IPS-11a (cell line): ENCODE results near the gene C11orf71.

Source experiments
- H3K4me3 ChIP-seq: one replicate; pipeline ENCODE4 v1.5.1; 2013; ENCODE audit warnings: low read depth, low read length, control low read depth

C11orf71 gene

GRCh38 chr11:114362326-114362725 is 38.0 kb downstream of the C11orf71 start:
- no peak overlapping the region for H3K4me3 ChIP-seq

- H3K4me3 ChIP-seq, result no peak overlapping the region
These were observed 41.0 kb downstream of the C11orf71 start for GRCh38 chr11:114359342-114359741.

- no peak overlapping the region for H3K4me3 ChIP-seq
These were observed 41.6 kb downstream of the C11orf71 start for GRCh38 chr11:114358716-114359115.

GRCh38 chr11:114354076-114354475 is 46.2 kb downstream of the C11orf71 start:
- no peak overlapping the region for H3K4me3 ChIP-seq

GRCh38 chr11:114353443-114353842 is 46.9 kb downstream of the C11orf71 start:
- no peak overlapping the region for H3K4me3 ChIP-seq

GRCh38 chr11:114350022-114350421 is 50.3 kb downstream of the C11orf71 start:
- no peak overlapping the region for H3K4me3 ChIP-seq
